HepG2 (cell line): ENCODE measurements around the gene USP24. TPM values are rescaled to one million over a fixed set of nuclear protein-coding genes. Genes with fewer than 3 reads are reported as not detected.

Experiments
- ATAC-seq: fragments of 200-7000 bp; cut with Tn5 transposase; 3 replicates; pipeline ENCODE4 v1.9.1; 2020; ENCODE audit warnings: mild to moderate bottlenecking, moderate library complexity
- BruUV-seq: library from RNA; stranded (reverse); fragments of 400-500 nt; replicated peaks from 2 replicates; lab custom pipeline; 2021; lab: Mats Ljungman, UMichigan
- CTCF ChIA-PET: fragments of 300-600 bp; formaldehyde crosslinking; extraction: SDS; loops from one replicate; lab custom pipeline; 2021; ENCODE audit warnings: low total read pairs, inconsistent platforms, low intra/inter-chr PET ratio; lab: Yijun Ruan, JAX
- POLR2A ChIA-PET: fragments of 350-600 bp; sonication (Branson Sonifier 250); formaldehyde crosslinking; loops from one replicate; lab custom pipeline; 2020; ENCODE audit warnings: antibody characterized with exemption, inconsistent platforms; lab: Yijun Ruan, JAX
- DNase-seq: peaks from one replicate; pipeline ENCODE4 v3.0.0-alpha.2; 2015; ENCODE audit warnings: low spot score
- FAIRE-seq: peaks from 3 replicates; lab custom pipeline; 2011; peaks lifted over from hg19 to GRCh38; lab: Jason Lieb, UNC
- H2AFZ ChIP-seq: one replicate; pipeline ENCODE4 v1.6.1; 2011; ENCODE audit warnings: low read length, inconsistent platforms
- H3K27ac ChIP-seq: fragments of 300-600 bp; 3 replicates; pipeline ENCODE4 v1.8.0; 2011; ENCODE audit warnings: mixed run types, mild to moderate bottlenecking, mixed read lengths, low read length, inconsistent platforms; ENCODE audit not compliant: insufficient read depth; ENCODE audit errors: extremely low read length
- H3K27me3 ChIP-seq, 2 experiments: fragments of 200-600 bp in 1 of 2; 2 replicates in 1 of 2; 3 replicates in 1 of 2; pipeline versions ENCODE4 v1.6.0 to v1.8.0; 2011; ENCODE audit warnings: low read length in 2 of 2, mild to moderate bottlenecking in 2 of 2, moderate library complexity in 2 of 2, inconsistent platforms in 1 of 2; ENCODE audit not compliant: insufficient read depth in 2 of 2, control insufficient read depth in 1 of 2
- H3K36me3 ChIP-seq, 2 experiments: fragments of 200-600 bp in 1 of 2; replicated peaks in 1 of 2; 2 replicates in 1 of 2; 3 replicates in 1 of 2; pipeline versions ENCODE4 v1.5.1 to v1.8.0; 2011; ENCODE audit warnings: low read length in 2 of 2, inconsistent platforms in 1 of 2; ENCODE audit not compliant: insufficient read depth in 2 of 2, control insufficient read depth in 1 of 2
- H3K4me1 ChIP-seq: 2 replicates; pipeline ENCODE4 v1.5.1; 2012; ENCODE audit warnings: low read length, inconsistent platforms; ENCODE audit not compliant: insufficient read depth
- H3K4me2 ChIP-seq: 2 replicates; pipeline ENCODE4 v1.6.0; 2011; ENCODE audit warnings: low read depth, low read length, inconsistent platforms
- H3K4me3 ChIP-seq, 3 experiments: fragments of 200-600 bp in 1 of 3; sonication (generic), shearing (Covaris generic) in 1 of 3; replicated peaks in 1 of 3; 2 replicates each; pipeline ENCODE4 v1.5.1; 2011 to 2016; ENCODE audit warnings: low read length in 3 of 3, inconsistent platforms in 2 of 3, low read depth in 2 of 3, mild to moderate bottlenecking in 2 of 3, control low read depth in 1 of 3, mixed read lengths in 1 of 3; ENCODE audit not compliant: insufficient read depth in 1 of 3
- H3K79me2 ChIP-seq: one replicate; pipeline ENCODE4 v1.6.1; 2011; ENCODE audit warnings: low read length, inconsistent platforms; ENCODE audit not compliant: insufficient read depth
- H3K9ac ChIP-seq: 2 replicates; pipeline ENCODE4 v1.6.0; 2011; ENCODE audit warnings: mild to moderate bottlenecking, low read depth, low read length, inconsistent platforms; ENCODE audit not compliant: insufficient read depth
- H3K9me3 ChIP-seq: 2 replicates; pipeline ENCODE4 v1.5.1; 2012; ENCODE audit warnings: mild to moderate bottlenecking, low read length
- H4K20me1 ChIP-seq: 2 replicates; pipeline ENCODE4 v1.6.0; 2011; ENCODE audit warnings: inconsistent platforms, mild to moderate bottlenecking, low read length, moderate library complexity; ENCODE audit not compliant: insufficient read depth
- ATF7-NPFF ChIP-seq: sonication (generic); formaldehyde crosslinking; IDR thresholded peaks from 2 replicates; pipeline ENCODE4 v1.8.1; 2023; ENCODE audit warnings: mild to moderate bottlenecking, low read depth, missing genetic modification reagents, moderate library complexity
- DNMT1 ChIP-seq: sonication (generic); formaldehyde crosslinking; IDR thresholded peaks from 2 replicates; pipeline ENCODE4 v1.5.1; 2020; ENCODE audit warnings: mild to moderate bottlenecking, missing genetic modification reagents
- ELF1 ChIP-seq: sonication (generic); formaldehyde crosslinking; IDR thresholded peaks from 2 replicates; pipeline ENCODE4 v1.4.0; 2020; ENCODE audit warnings: missing genetic modification reagents
- FOSL2 ChIP-seq: sonication (generic); formaldehyde crosslinking; IDR thresholded peaks from 2 replicates; pipeline ENCODE4 v1.4.0; 2020; ENCODE audit warnings: missing genetic modification reagents
- FOXO4 ChIP-seq: sonication (generic); formaldehyde crosslinking; conservative IDR thresholded peaks from 2 replicates; pipeline ENCODE4 v1.8.1; 2023; ENCODE audit warnings: missing genetic modification reagents
- GABPA ChIP-seq, 2 experiments: IDR thresholded peaks; 2 replicates each; pipeline ENCODE4 v1.6.1; 2011 to 2016; ENCODE audit warnings: low read depth in 2 of 2, low read length in 1 of 2, missing biosample characterization in 1 of 2, missing genetic modification characterization in 1 of 2
- GATAD2A ChIP-seq: IDR thresholded peaks from 2 replicates; pipeline ENCODE4 v1.6.1; 2016
- GTF2F1 ChIP-seq: fragments of 150-350 bp; IDR thresholded peaks from 2 replicates; pipeline ENCODE4 v1.6.1; 2014; ENCODE audit warnings: low read length
- IRX3 ChIP-seq: sonication (generic); formaldehyde crosslinking; IDR thresholded peaks from 2 replicates; pipeline ENCODE4 v1.8.1; 2023; ENCODE audit warnings: mild to moderate bottlenecking, low read depth, missing genetic modification reagents, borderline replicate concordance
- MIXL1 ChIP-seq: IDR thresholded peaks from 2 replicates; pipeline ENCODE4 v1.6.1; 2016
- NFYB ChIP-seq: sonication (generic); formaldehyde crosslinking; IDR thresholded peaks from 2 replicates; pipeline ENCODE4 v1.4.0; 2020; ENCODE audit warnings: missing genetic modification reagents
- RORA ChIP-seq: sonication (generic); formaldehyde crosslinking; IDR thresholded peaks from 2 replicates; pipeline ENCODE4 v1.5.0; 2020; ENCODE audit warnings: mild to moderate bottlenecking, missing genetic modification reagents, moderate library complexity
- SETDB1 ChIP-seq: sonication (generic); formaldehyde crosslinking; IDR thresholded peaks from 2 replicates; pipeline ENCODE4 v1.5.1; 2020; ENCODE audit warnings: missing genetic modification reagents, mild to moderate bottlenecking, borderline replicate concordance
- SMYD3 ChIP-seq: sonication (generic); formaldehyde crosslinking; IDR thresholded peaks from 2 replicates; pipeline ENCODE4 v1.8.1; 2023; ENCODE audit warnings: mild to moderate bottlenecking, missing genetic modification reagents
- SP2 ChIP-seq: sonication (generic); formaldehyde crosslinking; IDR thresholded peaks from 2 replicates; pipeline ENCODE4 v1.5.1; 2020; ENCODE audit warnings: mild to moderate bottlenecking, missing genetic modification reagents
- ZNF253 ChIP-seq: sonication (generic); formaldehyde crosslinking; IDR thresholded peaks from 2 replicates; pipeline ENCODE4 v1.8.0; 2022; ENCODE audit warnings: mild to moderate bottlenecking, missing genetic modification reagents, borderline replicate concordance
- ZNF263 ChIP-seq: sonication (generic); formaldehyde crosslinking; IDR thresholded peaks from 2 replicates; pipeline ENCODE4 v1.4.0; 2020; ENCODE audit warnings: missing genetic modification reagents
- ZNF563 ChIP-seq: sonication (generic); formaldehyde crosslinking; IDR thresholded peaks from 2 replicates; pipeline ENCODE4 v1.8.0; 2022; ENCODE audit warnings: mild to moderate bottlenecking, moderate library complexity, missing genetic modification reagents
- ZNF737 ChIP-seq: sonication (generic); formaldehyde crosslinking; IDR thresholded peaks from 2 replicates; pipeline ENCODE4 v1.5.0; 2020; ENCODE audit warnings: missing genetic modification reagents, mild to moderate bottlenecking, borderline replicate concordance
- WGBS: methylation state at CpG from one replicate; pipeline ENCODE4 v1.1.6; 2017; ENCODE audit warnings: low lambda C conversion rate; 5-methylcytosine and 5-hydroxymethylcytosine counted together
- in situ Hi-C: cut with HindIII; loops from 2 replicates; pipeline ENCODE4 v1.10.0; 2017; ENCODE audit warnings: low pct_unique_long_range_greater_than_20kb; ENCODE audit not compliant: extremely low pct_ligation_motif_present
- intact Hi-C: fragments of 100-400 bp; cut with micrococcal nuclease; formaldehyde crosslinking; loops from one replicate; pipeline ENCODE4 v1.10.0; 2022; ENCODE audit not compliant: unreplicated experiment
- polyA plus RNA-seq, 8 experiments: library from polyadenylated mRNA; depleted of rRNA in 3 of 8; stranded (reverse) in 7 of 8; unstranded in 1 of 8; fragments of >200 nt; fragmentation: Illumina TruSeq in 4 of 8; extraction: Trizol in 4 of 8; gene quantifications; 2 replicates each; pipeline versions ENCODE4 v1.2.1 to v1.2.3, GENCODE V29; 2011 to 2016; ENCODE audit warnings: low read depth in 4 of 8, missing spikeins in 1 of 8, mixed read lengths in 1 of 8; ENCODE audit not compliant: insufficient read depth in 1 of 8
- total RNA-seq, 5 experiments: library from RNA; depleted of rRNA; stranded (reverse); fragments of >200 nt; fragmentation: Illumina TruSeq; extraction: Trizol; gene quantifications; 2 replicates each; pipeline ENCODE4 v1.2.3, GENCODE V29; 2016; ENCODE audit warnings: low read depth in 1 of 5
- TF ChIP-seq, protein P1 (sequence below): IDR thresholded peaks from 2 replicates; pipeline ENCODE4 v1.6.1; 2016; ENCODE audit warnings: missing biosample characterization, missing genetic modification reagents, low read depth

The USP24 gene
- total and polyA plus RNA-seq, 2 of the 13 experiments (the other 11 are each of a cell fraction or from before 2014, with no cell fraction given) = 18.8 to 47.6 TPM

- WGBS = 99% methylated on average over 5 of the region's 5 CpGs
- in situ Hi-C loops (no loop called here), intact Hi-C loops (no loop called here)
- H3K9me3 ChIP-seq = no peaks in the 10 kb centered on the region
- TF ChIP-seq ZNF263 (no peak), ATF7-NPFF (CRISPR knock-in tag) (no peak), GATAD2A (CRISPR knock-in tag) (no peak), NFYB (no peak), ZNF737 (CRISPR knock-in tag) (no peak), ELF1 (CRISPR knock-in tag) (no peak), SP2 (no peak), SMYD3 (CRISPR knock-in tag) (no peak), GABPA (IDR thresholded peaks at IDR 0.05; ENCODE audit: low read depth, low read length) (no peak), GABPA (CRISPR knock-in tag; IDR thresholded peaks at IDR 0.05; ENCODE audit: low read depth) (no peak), ZNF253 (CRISPR knock-in tag) (no peak), IRX3 (CRISPR knock-in tag) (no peak), FOXO4 (CRISPR knock-in tag) (no peak), RORA (CRISPR knock-in tag) (no peak), ZNF563 (CRISPR knock-in tag) (no peak), GTF2F1 (no peak), MIXL1 (no peak), SETDB1 (CRISPR knock-in tag) (no peak), FOSL2 (no peak), DNMT1 (no peak)
- TF ChIP-seq, protein P1, sequence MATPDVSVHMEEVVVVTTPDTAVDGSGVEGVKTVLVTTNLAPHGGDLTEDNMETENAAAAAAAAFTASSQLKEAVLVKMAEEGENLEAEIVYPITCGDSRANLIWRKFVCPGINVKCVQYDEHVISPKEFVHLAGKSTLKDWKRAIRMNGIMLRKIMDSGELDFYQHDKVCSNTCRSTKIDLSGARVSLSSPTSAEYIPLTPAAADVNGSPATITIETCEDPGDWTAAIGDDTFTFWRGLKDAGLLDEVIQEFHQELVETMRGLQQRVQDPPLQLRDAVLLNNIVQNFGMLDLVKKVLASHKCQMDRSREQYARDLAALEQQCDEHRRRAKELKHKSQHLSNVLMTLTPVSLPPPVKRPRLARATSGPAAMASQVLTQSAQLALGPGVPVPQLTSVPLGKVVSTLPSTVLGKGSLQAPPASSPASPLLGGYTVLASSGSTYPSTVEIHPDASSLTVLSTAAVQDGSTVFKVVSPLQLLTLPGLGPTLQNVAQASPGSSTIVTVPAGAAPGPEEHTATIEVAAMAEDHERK (CRISPR knock-in tag) = no peak
- H3K4me1 ChIP-seq = peaks cover 12% of the 10 kb centered on the region; the same call in 1 of the 2 replicates
- H3K36me3 ChIP-seq = peaks cover 0 to 3% of the 10 kb centered on the region in 2 experiments; a peak in 1 of 5 replicates
- H3K9ac ChIP-seq = no peak overlapping the region
- peaks cover 20% of the 10 kb centered on the region; the same call in 1 of the 2 replicates for H4K20me1 ChIP-seq
- ChIA-PET POLR2A (no interaction called here), CTCF (no interaction called here)
- DNase-seq = no peak
- no peak overlapping the region for H3K27ac ChIP-seq
- no peaks in the 10 kb centered on the region for H3K27me3 ChIP-seq
- ATAC-seq = no peak
- no peak overlapping the region for H3K4me2 ChIP-seq
- BruUV-seq = no TSS peak
- peaks cover 84% of the 10 kb centered on the region for H3K79me2 ChIP-seq
- no peak overlapping the region for H3K4me3 ChIP-seq
- no peak for FAIRE-seq
- no peak overlapping the region for H2AFZ ChIP-seq
These were observed 26.3 kb downstream of the USP24 start for GRCh38 chr1:55188909-55189308.
